Hematopoietic multipotent progenitor cell (in vitro differentiated cells): ENCODE data around the gene PALLD. TPM values are rescaled to one million over a fixed set of nuclear protein-coding genes. Genes with fewer than 3 reads are reported as not detected.
"Not testable (repeated sequence)": the region's sequence is repeated elsewhere in the genome, so short reads cannot be mapped to it uniquely, and the experiment has no call there.

ENCODE experiments used
- DNase-seq, 3 donors: peaks; one replicate each; pipeline ENCODE4 v3.0.0-alpha.2; 2011 to 2015; ENCODE audit warnings: low read depth in 2 of 3, low spot score in 2 of 3
- total RNA-seq: library from RNA; depleted of rRNA; stranded (reverse); fragments of >200 nt; gene quantifications from one replicate; pipeline ENCODE4 v1.2.3, GENCODE V29; 2012

The PALLD gene
- total RNA-seq, 1 donor, result 5.9 TPM

DNA sequence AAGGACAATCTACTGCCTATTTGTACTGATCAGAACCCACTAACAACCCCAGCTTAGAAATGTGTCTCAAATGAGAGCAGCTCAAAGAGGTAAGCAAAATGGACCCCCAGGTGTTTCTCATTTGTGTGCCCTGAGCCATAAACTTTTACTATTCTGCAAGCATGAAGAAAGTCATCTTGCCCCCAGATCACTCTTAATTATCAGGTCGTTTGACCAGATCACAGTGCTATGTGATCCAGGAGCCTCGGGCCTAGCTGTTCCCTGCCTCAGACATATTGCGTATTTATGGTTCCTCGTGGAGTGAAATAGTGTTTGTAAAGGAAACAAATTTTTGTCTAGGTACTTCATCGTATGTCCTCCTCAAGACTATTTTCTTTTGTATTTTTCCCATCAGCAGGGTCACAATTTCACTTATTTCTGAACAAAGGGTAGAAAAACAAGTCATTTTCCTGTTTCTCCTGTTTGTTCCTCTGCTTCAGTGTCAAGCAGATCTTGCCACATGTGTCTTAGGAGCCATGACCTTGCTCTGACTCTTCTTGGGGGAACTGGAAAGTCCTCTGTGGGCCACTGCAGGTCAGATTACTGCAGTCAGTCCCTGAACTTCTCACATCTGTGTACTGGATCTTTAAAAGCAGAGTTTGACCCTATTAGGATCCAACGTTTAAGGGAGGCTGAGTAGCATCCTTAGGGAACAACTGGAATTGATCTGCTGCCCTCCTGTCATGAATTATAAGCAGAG, 194.9 kb downstream of the PALLD start:
- no peak for DNase-seq

DNA sequence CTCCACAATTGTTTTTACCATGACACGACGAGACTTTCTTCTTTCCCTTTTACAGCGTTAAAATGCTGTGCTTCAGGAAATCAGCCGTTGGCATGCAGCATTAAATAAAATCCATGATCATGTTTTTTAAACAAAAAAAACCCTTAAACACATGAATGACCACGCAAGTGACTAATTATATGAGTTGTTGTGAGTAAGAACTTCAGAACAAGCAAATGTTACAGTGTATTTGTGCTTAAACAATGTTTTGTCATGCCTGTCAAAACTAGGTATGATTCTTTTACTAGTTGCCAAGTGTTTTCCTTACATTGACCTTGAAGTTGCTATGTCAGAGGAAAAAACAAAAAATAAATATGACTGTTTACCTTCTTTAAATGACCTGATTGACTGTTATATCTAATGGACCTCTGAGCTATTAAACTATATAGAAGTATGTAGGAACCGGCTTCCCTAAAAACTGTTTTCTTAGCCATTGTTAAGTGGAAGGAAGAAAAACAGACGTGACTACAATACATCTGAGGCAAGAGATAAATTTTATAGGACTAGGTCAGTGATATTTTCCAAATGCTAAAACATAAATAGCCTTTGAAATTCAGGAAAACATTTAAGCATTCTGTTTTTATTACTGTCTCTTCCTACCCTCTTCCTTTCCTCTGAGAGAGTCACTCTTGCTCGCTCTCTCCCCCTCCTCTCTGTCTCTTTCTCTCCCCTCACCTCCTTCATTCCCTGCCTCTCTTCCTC, 197.1 kb downstream of the PALLD start:
- DNase-seq, result no peak

DNA sequence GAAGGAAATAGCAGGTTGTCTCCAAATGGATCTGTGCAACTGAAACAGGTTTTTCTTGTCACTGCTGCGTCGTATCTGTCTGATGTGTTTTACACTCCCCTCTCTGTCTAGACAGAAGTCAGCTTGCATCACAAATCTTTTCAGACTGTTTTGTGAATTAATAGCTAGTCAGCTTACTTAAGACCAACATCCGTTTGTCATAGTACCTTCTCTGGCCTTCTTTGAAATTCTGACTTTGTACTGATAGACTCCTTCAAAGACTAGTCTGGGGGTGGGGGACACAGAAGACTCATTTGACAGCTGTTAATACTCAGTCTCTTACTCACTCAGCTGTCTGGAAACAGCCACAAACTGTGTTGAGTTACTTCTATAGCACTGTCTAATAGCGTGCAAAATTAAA, 197.8 kb downstream of the PALLD start:
- DNase-seq, result no peak

- no peak for DNase-seq
Observed at GRCh38 chr4:168695288-168695687, 198.4 kb downstream of the PALLD start.

- no peak for DNase-seq
Observed at GRCh38 chr4:168696280-168696679, 199.4 kb downstream of the PALLD start.

DNA sequence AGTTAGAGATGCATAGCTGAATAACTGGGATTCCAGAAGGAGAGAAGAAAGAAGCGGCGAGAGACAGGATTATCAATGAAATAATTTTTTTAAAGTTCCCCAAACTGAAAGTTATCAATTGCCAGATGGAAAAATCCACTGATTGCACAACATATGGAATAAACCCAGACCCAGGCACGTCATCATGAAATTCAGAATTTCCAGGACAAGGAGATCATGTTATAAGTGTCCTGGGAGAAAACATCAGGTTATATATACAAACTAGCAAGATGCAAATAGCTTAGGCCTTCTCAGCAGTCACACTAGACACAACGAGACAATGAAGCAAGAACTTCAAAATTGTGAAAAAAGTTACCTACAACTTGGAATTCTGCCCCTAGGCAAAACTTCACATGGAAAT, 200.0 kb downstream of the PALLD start:
- no peak for DNase-seq

GRCh38 chr4:168699224-168699878, 202.5 kb downstream of the PALLD start:
- no peak for DNase-seq

- no peak for DNase-seq
Observed at GRCh38 chr4:168701061-168701460, 204.2 kb downstream of the PALLD start.

GRCh38 chr4:168702581-168703087, 205.8 kb downstream of the PALLD start:
- DNase-seq, result not testable (repeated sequence)

DNA sequence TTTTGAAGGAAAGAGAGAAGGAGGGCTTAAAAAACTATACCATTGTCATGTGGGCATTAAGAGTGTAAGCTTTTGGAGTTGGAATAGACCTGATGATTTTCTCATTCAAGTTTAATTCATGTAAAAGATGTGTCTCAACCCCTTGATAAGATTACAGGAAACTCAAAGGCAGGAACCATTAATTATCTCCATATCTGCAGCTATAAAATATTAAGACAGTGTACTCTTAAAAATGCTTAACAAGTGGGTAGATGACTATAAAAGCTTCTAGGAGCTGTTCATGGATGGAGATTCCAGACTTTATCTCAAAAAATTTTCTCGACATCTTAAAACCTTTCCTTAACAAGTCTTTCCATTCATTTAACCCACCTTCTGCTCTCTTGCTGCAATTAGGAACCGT, 208.3 kb downstream of the PALLD start:
- DNase-seq, result no peak

GRCh38 chr4:168707205-168707604, 210.4 kb downstream of the PALLD start:
- DNase-seq, result no peak

DNA sequence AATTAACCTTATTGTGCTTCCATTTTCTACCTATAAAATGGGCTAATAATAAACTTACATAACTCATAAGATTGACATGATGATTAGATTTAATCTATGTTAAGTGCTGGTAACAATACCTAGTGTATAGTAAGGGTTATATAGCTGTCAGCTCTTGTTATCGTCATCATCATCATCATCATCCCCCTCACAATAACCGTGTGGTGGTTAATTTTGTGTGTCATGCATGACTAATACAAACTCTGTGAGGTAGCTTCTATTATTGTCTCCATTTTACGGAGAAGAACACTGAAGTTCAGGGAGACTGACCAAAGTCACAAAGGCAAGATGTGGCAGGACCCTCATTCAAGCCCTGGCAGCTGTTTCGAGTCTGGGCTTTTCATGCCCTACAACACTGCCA, 211.3 kb downstream of the PALLD start:
- DNase-seq, result no peak

DNA sequence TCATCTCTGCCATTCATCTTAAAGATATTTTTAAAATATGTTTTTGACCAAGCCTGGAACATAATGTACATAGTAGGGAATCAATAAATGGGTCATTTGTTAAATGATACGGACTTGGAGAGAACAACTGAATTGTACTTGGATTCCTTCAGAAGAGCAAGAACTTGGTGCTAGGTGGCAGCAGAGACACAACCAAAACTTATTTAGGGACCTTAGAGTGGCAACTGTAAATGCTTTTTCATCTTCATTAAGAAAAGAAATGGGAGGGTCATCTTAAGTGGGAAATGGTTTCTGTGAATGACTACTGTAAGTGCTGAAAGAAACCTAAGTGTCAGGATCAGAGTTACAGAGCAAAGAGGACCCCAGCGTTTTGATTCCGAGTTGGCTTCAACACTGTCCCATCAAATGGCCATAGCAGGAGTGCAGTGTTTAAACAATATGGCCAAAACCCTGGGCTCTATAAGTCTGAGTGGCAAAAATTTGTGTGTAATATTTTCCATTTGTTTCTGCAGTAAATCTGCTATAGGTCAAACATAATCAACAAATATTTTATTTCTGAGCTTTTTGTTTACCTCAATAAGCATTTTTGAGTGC, 213.6 kb downstream of the PALLD start:
- peak in 2 of 3 donors; percentile 57 to 79 for DNase-seq

DNA sequence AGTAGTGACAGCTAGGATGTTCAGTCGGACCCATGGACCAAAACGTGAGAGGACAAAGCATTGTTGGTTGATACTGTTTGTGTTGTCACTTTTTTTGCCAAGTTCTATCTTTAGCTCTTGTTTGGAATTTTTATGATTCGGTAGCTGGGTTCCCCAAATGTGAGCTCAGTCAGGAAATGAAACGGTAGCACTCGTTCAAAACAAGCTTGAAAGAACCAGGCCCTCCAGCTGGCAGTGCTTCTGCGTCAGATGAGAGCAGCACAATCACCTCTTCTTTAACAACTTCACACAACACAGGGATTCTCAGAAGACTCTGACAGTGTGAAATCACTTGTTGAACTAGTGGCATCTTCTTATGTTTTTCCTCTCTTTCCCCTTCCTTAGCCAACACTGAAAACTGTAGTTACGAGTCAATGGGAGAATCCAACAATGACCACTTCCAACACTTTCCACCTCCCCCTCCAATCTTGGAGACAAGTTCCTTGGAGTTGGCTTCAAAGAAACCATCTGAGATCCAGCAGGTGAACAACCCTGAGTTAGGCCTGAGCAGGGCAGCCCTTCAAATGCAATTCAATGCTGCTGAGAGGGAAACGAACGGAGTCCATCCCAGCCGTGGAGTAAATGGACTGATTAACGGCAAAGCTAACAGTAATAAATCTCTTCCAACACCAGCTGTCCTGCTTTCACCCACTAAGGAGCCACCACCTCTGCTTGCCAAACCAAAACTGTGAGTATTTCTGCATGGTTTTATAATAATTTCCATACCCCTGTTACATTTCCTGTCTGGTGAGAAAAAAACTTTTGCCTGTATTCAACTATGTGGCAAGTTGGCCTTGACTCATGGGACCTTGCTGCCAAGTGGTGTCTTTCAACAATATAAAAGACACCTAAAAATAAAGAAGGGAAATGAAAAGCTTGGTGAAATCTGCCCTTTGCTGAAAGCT, 214.6 kb downstream of the PALLD start:
- peak in 1 of 3 donors; percentile 59 for DNase-seq

- no peak for DNase-seq
Observed at GRCh38 chr4:168712316-168712890, 215.6 kb downstream of the PALLD start.

DNA sequence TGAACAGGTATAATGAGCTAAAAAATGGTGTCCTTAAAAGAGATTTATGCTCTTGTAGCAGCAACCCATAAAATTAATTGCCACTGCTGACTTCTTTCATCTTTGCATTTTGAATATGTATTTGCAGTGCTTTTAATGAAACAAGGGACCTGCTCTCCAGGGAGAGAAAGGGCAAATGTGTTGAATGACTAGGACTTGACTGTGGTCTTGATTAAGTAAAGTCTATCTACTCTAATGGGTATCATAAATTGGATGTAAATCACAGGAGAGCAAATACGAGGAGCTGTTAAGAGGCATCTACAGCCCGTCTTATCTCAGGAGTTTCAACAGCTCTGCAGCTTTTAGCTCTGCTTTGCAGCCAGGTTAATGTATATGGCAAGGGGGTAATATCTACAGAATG, 216.4 kb downstream of the PALLD start:
- DNase-seq, result no peak

DNA sequence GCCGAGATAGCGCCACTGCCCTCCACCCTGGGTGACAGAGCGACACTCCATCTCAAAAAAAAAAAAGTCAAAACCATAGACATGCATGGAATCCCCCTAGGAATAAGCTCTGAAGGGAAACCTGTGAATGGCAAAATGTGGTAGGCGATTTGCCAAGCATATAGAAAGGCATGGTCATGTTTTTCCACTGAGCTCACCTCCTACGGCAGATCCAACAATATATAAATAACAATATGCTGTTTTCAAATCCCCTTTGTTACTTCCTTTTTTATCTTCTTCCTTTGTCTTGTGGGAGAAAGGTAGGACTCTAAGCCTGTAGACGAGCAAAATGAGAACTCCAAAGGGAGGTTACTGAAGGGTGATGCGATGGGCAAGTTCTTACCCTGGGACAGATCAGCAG, 219.0 kb downstream of the PALLD start:
- no peak for DNase-seq

DNA sequence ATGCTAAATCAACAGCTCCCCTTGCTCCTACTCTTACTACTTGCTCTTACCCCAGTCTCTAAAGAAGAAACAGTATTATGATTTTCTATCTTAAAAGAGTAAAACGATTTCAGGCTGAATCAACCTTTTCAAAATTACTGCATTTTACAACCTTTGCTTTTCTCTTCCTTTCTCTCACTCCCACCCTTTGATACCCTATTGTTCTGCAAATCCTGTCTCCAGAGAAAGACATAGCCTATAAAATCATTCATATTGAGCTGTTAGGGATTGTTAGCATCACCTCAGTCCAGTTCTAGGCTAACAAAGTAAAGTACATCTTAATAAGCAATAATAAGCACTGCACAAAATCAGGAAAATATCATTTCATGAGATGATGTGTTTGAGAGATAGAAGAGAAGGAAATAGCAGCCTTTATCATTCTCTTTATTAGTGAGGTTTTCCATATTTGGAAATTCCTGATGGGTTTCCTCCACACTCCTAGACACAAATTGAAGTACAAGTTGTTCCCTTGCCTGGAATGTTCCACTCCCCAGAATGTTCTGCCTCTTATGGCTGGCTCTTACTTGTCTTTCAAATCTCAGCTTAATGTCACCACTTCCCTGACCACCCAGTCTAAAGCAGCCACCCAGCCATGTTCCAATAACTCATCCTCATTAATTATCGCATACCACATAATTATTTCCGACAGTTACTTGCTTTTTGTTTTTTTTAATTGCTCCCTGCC, 219.7 kb downstream of the PALLD start:
- no peak for DNase-seq

GRCh38 chr4:168717847-168718246, 221.0 kb downstream of the PALLD start:
- DNase-seq, result no peak
